GM21515 (cell line): ENCODE data around the gene TRAIP.
"Not testable (repeated sequence)": the region's sequence is repeated elsewhere in the genome, so short reads cannot be mapped to it uniquely, and the experiment has no call there.

Source experiments
- ATAC-seq: cut with Tn5 transposase; IDR thresholded peaks from one replicate; pipeline ENCODE4 v1.9.1; 2021; ENCODE audit not compliant: unreplicated experiment

The TRAIP gene

DNA sequence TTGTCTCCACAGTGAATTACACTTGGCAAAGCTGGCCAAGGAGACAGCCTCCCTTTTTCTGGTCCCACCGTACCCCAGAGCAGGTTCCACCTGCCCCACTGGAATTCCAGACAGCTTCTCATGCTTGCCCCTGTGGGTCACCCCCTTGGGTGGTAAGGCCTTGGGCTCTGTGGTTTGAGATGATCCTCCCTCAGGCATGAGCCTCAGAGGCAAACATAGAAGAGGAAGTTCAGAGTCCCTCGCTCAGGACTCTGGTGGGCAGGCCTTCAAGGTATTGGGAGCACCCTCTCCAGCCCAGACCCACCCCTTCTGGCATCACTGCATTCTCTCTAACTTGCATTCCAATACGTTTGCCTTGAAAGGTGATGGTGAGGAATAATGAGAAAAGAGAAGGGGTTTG is 25.0 kb downstream of the TRAIP start:
- no peak for ATAC-seq

DNA sequence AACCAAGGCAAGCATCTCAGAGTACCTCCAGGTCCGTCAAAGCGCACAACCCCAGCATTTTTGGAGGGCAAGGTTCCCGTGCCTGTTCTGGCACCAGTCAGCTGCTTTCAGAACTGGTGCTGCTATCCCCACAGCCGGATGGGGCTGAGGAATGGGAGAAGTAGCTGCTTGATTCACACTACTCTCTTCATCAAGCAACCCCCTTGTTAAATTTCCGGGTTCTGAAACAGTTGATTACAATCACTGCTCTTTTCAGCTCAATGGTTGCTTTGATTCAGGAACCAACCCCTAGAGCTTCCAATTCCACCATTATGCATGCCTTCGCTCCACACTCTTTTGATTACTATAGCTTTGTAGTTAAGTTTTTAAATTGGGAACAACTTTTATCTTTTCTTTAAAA is 30.3 kb downstream of the TRAIP start:
- ATAC-seq = no peak

DNA sequence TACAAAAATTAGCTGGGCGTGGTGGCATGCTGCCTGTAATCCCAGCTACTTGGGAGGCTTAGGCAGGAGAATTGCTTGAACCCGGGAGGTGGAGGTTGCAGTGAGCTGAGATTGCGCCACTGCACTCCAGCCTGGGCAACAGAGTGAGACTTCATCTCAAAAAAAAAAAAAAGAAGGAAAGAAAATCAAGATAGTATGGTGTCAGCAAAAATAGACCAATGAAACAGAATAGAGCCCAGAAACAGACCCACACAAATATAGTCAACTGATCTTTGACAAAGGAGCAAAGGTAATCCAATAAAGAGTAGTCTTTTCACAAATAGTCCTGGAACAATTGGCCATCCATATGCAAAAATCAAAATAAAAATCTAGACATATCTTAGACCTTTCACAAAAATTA is 33.2 kb downstream of the TRAIP start:
- not testable (repeated sequence) for ATAC-seq

DNA sequence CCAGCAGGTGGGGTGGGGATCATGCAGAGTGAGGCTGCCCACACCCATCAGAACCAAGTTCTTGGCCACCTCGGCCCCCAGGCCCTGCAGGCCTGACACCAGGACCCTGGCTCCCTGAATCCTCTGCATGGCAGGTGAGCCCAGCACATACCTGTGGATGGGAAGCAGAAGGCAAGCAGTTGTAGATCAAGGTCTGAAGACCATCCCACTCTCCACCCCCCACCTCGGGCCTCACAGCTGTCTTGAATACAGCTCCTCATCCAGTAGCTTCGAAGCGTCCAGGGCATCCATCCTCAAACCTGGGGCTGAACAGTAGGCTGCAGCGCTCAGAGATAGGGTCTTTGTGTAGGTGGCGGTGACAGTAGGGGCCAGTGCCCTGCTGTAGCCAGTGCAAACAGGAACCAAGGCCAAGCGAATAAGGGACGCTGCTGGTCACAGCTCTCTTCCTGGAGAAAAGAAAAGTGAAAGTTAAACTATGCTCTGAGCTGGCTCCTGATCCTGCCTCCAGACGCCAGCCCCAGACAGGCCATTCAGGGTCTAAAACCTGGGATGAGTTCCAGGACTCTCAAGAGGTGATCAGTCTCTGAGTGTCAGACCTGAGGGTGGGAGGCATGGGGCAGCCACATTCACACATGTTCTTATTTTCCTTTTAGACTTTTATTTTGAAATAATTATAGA is 42.7 kb downstream of the TRAIP start, which contains the start of gene UBA7:
Gene UBA7, minus strand, starts transcription at position 457 of the 678 bp plus-strand sequence. Its CDS starts 166 bp downstream, at position 291.
- no peak for ATAC-seq

DNA sequence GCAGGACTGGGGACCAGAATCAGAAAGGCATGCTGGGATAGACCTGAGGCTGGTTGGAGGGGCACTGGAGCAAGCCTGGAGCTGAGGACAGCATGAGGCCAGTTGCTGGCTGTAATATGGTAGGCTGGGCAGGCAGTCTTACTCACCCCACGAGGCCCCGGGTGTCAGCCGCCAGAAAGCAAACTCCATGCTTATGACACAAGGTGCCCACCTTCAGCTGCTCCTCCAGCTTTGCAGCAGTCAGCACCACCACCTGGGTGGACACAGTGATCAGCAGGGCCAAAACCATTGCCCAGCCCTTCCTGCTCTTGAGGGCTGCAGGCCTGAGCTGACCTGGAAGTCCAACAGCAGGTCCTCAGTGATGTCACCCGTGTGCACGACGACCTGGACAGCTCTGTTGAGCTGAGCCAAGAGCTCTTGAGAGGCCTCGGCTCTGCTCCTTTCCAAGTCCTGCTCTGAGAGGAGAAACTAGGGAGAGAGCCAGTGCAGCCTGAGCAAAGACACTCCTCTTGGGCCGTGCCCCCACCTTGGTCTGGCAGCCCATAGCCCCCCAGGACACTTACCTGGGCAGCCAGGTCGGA is 43.4 kb downstream of the TRAIP start:
- ATAC-seq = no peak

DNA sequence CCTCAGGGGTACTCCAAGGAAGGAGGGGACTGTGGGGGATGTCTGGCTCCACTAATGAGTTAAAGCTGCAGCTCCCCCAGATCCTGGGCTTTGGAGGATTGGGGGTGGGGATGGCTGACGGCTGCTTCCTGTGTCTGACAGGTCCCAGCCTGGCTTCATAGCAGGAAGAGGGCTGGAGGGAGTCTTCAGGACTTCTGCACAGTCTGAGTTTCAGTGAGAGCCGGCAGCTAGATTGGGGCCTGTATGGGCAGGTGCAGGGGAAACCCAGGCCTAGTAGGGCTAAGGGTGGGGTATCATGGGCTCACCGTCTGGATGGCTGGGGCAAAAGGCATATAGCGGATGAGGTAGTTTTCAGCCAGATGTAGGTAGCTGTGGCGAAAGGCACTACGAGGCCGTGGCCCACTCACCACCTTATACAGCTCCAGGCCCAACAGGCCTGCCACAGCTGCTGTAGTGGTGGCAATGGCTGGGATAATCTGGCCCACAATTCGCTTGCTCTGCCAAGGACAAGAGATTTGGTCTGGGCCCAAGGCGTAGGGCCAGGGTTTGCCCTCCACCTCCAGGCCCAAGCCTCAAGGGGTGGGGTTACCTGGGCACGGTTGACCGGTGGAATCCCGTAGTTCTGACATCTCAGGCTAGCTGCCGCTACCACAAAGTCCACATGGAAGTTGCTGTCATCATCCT is 48.8 kb downstream of the TRAIP start:
- no peak for ATAC-seq

DNA sequence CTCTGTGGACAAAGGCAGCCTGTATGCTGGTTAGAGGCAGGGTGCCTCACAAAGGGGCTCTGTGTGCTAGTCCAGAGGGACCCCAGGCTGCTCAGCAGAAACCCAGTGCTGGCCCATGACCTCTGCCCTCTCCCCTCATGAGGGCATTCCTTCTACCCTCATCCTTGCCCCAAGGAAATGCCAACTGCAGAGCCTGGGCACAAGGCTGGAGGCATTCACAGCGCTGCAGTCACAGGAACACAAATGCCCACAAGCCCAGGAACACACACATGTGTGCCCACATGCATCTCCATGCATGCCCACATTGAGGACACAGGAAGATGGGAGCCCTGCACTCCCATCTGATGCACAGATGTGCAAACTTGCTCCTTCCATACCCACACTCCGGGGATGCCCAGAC is 49.5 kb downstream of the TRAIP start:
- ATAC-seq = no peak

DNA sequence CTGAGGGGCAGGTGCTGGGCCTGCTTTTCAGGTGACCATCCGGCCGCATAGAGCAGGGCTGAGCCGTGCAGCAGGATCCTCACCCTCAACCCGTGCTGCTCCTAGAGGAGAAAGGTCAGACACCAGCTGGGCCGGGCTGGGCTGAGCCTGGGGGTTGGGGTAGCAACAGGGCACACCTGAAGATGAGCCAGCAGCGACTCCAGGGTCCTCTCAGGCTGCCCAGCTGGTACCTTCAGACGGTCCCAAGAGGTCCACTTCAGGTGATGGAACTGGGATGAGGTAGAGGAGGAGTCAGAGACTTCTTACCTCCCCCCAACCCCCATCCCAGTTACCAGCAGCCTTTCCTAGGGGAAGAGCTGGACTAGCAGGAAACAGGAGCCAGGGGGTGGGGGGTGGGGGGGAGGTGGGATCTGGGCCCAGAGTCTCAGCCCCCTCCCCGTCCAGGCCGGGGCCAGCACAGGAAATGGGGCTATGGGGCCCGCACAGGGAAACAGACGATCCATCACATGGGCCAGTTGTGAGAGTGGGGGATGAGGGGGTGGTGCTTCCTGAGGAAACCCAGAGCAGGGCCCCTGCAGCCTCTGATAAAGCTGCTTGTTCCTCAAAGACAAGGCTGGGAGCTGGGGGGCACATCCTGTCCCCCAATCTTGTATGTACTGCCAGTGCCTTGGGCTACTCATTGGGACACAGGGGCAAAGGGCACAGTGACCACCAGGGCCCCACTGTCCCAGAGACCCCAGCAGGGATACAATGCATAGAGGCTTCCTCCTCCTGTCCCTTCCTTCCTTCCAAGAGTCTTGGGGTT is 50.3 kb downstream of the TRAIP start:
- no peak for ATAC-seq

DNA sequence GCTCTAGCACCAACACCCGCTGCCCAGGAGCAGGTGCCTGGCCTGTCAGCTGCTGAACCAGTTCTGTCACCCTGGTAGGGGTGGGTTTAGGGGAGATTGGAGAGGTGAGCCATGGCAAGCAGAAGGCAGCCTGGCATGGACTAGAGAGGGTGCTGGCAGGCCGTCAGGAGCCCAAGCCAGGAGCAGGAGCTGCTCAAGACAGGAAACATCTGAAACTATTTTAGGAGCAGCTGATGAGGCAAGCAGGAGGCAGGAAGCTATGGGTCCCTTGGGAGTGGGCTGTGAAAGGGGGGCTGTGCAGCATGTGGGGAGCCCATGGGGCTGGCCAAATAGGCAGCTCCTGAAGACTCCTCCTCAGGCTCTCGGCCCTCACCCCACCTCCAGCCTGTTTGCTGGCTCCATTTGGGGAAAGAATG is 51.0 kb downstream of the TRAIP start:
- no peak for ATAC-seq

DNA sequence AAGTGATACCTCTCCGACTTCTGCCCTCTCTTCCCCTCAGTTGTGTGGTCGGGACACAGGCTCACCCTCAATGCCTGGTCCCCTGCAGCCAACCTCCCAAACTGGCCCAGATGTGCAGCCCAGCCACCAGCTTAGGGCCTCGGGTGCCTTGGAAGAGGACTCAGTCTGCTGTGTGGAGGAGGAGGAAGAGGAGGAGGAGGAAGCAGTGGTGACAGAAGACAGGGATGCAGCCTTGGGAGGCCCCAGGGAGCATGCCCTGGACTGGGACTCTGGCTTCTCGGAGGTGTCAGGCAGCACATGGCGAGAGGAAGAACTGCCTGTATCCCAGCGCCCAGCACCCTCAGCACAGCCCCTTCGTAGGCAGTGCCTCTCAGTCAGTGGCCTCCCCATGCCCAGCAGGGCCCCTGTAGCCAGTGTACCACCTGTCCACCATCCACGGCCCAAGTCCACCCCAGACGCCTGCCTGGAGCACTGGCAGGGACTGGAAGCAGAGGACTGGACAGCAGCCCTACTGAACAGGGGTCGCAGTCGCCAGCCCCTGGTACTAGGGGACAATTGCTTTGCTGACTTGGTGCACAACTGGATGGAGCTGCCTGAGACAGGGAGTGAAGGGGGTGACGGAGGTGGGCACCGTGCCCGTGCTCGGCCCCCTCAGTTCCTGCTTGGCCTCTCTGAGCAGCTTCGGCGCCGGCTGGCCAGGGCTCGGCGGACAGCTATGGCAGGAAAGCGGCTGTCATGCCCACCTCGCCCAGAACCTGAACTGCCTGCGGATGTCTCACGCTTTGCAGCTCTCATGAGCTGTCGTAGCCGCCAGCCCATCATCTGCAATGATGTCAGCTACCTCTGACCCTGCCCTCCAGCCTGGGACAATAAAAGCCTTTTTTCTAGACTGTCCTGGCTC is 52.0 kb downstream of the TRAIP start:
- no peak for ATAC-seq

DNA sequence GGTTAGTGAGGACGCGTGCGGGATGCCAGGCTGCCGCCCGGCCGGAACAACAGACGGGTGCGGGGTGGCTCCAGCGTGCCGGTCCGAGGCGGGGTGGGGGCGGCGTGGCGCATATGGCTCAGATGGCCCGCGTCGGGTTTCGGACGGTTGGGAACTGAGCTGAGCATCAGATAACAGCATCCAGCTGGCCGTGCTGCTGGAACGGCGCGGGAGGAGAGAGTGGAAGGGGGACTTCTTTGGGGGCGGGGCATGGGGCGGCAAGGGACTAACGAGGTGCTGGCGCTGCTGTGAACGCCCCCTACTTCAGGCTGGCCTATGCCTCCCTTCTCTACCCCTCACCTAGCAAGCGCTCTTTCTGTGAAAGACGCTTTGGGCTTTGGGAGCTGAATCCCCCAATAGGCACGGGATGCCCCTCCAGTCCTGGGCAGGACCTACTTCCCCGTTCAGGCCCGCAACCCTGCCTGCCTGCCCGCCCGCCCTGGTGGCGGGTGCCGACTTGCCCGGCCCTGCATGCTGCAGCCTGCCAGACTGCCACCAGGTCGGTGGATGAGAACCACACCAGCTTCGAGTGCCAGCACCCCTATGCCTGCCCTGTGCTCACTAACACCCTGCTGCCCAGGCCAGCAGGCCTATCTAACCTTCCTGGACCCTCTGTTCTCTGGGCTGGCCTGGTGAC is 52.8 kb downstream of the TRAIP start:
- no peak for ATAC-seq

DNA sequence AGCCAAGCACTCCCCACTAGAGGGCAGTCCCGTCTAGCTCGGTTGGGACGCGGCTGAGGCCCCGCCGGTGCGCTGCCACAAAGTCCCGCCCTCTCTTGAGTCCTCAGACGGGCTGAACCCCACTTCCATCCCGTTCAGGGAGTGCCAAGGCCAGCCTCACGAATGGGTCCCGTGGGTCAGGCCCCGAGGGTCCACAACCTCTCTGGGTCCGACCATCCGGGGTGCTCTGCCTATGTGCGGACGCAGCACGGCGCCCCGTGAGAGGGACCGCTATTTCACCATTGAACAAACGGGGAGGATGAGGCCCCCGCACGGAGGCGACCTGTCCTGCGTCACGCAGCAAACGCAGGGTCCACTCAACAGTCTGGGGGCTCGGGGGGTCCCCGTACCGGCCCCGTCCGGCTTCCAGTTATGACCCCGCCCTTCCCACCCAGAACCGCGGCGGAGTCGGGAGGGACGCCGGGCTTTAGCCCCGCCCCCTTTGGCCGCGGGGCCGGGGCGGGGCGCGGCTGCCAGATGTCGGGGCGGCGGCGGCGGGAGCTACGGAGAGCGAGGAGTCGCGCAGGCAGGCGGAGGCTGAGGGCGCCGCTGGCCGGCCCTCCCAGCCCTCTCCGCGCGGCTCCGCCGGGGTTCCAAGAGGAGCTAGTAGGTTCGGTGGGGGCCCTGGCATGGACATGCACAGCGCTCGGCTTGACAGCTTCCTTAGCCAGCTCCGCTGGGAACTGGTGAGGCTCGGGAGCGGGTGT is 53.5 kb downstream of the TRAIP start, which contains the start of gene INKA1:
Gene INKA1, plus strand, starts transcription at position 543 of the 746 bp plus-strand sequence. Its CDS starts 132 bp downstream, at position 675.
- ATAC-seq = peak; percentile 61

DNA sequence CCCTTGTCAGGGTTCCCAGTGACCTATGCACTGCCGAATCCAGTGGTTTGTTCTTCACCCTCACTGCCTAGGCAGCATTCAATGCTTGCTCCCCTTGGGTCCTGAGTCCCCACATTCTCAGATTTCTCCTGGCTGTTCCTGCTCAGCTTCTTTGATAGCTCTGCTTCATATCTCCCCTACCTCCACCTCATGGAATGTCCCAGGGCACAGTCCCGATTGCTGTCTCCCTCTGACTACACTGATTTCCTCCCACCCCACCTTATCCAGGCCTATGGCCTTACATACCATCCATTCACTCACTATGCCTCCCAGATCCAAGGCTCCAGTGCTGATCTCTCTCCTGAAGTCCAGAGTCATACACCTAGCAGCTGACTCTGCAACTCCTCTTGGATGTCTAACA is 55.2 kb downstream of the TRAIP start:
- no peak for ATAC-seq

DNA sequence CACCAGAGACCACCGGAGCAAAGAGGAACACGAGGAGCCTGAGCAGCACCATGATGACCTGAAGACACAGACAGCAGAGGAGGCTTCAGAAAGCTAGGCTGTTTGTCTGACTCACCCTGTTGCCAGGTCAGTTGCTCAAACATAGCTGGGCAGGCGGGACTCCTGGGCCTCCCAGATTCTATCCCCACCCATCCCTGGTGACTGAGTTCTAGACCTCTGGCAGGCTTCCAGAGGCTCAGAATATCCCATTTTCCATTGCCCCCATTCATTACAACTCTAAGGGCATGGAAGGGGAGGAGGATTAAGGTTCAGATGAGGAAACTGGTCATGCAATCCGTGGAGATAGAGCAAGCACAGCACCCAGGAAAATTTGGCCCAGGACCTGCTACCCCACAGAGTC is 56.6 kb downstream of the TRAIP start, which contains the start of gene CDHR4:
Gene CDHR4, minus strand, starts transcription at position 113 of the 400 bp plus-strand sequence. Its CDS starts 61 bp downstream, at position 52.
- no peak for ATAC-seq

DNA sequence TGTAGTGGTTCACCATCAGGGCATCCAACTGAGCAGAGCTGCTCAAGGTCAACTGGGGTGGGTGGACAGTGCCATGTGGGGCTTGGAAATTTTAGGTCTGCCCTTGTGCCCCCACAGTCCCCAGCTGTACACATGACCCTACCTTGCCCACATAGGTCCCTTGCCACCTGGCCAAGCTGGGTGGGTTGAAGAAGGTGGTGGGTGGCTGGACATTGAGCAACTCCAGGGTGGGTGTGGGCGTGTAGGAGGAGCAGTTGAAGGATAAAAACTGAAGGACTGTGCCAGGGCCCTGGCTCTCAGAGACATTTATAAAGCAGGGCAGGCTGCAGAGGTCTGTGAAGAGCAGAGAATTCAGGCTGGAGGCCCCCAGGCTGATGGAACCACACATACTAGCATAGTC is 57.3 kb downstream of the TRAIP start:
- no peak for ATAC-seq

DNA sequence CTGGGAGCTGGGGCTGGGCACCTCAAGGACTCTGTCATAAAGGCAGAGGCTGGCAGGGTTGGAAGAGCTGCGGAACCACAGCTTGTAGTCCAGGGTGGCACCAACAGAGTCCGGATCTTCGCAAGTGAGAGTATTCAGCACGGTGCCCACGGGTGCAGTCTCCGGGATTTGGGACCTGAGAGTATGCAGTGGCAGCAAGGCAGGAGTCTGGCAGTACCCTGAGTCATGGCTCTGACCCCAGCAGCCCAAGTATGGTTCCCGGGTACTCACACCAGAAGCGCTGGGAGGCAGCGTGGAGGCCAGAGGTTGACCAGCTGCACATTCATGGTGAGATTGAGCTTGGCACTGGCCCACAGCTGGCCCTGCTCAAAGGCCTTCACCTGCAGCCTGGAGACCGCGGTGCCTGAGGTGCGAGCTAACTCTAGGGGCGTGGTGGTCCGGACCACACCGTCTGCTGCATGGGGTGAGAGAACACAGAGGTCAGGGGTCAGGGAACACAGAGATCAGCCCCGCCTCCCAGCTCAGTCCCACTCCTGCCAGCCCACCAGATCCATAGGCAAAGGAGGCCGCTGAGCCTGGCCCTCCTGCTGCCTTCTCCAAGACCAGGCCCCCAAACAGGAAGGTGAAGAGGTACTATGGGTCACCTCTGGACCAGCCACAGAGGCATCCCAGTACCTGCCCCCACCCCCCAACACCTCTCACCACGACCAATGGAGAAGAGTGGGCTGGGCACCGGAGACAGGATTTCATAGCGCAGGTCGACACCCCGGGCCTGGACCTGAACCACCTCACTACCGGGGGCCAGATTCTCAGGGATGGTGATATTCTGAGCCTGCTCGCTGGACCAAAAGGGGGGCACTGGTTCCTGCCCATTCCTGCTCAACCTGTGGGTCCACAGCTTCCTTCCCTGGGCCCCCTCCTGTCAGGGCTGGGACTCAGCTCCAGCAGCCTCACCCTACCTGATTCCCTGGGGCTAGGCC is 61.1 kb downstream of the TRAIP start:
- no peak for ATAC-seq

DNA sequence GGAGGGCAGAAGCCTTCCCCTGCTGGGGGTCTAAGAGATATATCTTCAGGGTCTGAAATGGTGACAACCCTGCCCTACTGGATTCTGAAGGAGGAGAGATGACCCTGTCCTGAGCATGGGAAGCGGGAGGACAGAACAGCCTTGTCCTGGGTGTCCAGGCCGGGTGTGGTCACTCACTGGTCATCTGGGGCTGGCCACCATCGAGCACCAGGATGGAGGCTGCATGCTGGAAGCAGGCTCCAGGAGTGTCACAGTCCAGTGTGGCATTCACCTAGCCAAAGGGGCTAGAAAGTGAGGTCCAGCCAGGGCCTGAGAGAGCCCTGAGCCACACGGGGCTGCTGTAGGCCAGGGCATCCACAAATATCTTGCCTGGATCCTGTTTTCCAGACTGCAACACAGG is 61.9 kb downstream of the TRAIP start:
- ATAC-seq = no peak
